IPS-NIHi11 (cell line): Measurements from ENCODE around the gene PCSK7.
A peak's percentile ranks its signal among the peaks of the same experiment; 100 is the strongest.
"Not testable (repeated sequence)": the region's sequence is repeated elsewhere in the genome, so short reads cannot be mapped to it uniquely, and the experiment has no call there.

Experiments
- DNase-seq: peaks from one replicate; pipeline ENCODE4 v3.0.0; 2012; ENCODE audit warnings: mixed read lengths, low spot score

PCSK7 gene

GRCh38 chr11:117231842-117232091 is at the start of gene PCSK7:
Gene PCSK7, minus strand, starts transcription at chr11:117232073. Its CDS starts 2,229 bp downstream, at chr11:117229844.
- DNase-seq = no peak

- no peak for DNase-seq
These were observed 49.3 kb upstream of the PCSK7 start for GRCh38 chr11:117281159-117281558.

GRCh38 chr11:117279711-117280376 is 48.0 kb upstream of the PCSK7 start:
- DNase-seq = no peak

- DNase-seq = no peak
These were observed 46.5 kb upstream of the PCSK7 start for GRCh38 chr11:117278347-117278746.

GRCh38 chr11:117273550-117274289 is 41.8 kb upstream of the PCSK7 start:
- no peak for DNase-seq

- not testable (repeated sequence) for DNase-seq
These were observed 40.3 kb upstream of the PCSK7 start for GRCh38 chr11:117272175-117272574.

GRCh38 chr11:117271208-117271607 is 39.3 kb upstream of the PCSK7 start:
- DNase-seq = no peak

- no peak for DNase-seq
These were observed 38.0 kb upstream of the PCSK7 start for GRCh38 chr11:117269856-117270255.

GRCh38 chr11:117265745-117266144 is 33.9 kb upstream of the PCSK7 start:
- no peak for DNase-seq

- not testable (repeated sequence) for DNase-seq
These were observed 32.9 kb upstream of the PCSK7 start for GRCh38 chr11:117264624-117265323.

GRCh38 chr11:117259417-117259816 is 27.5 kb upstream of the PCSK7 start:
- no peak for DNase-seq

- no peak for DNase-seq
These were observed 26.7 kb upstream of the PCSK7 start for GRCh38 chr11:117258576-117258975.

- DNase-seq = no peak
These were observed 24.7 kb upstream of the PCSK7 start for GRCh38 chr11:117256573-117256972.

- no peak for DNase-seq
These were observed 24.1 kb upstream of the PCSK7 start for GRCh38 chr11:117255966-117256365.

- no peak for DNase-seq
These were observed 19.6 kb upstream of the PCSK7 start for GRCh38 chr11:117251506-117251905.

- DNase-seq = no peak
These were observed 17.7 kb upstream of the PCSK7 start for GRCh38 chr11:117249571-117249970.

GRCh38 chr11:117248341-117248740 is 16.5 kb upstream of the PCSK7 start:
- no peak for DNase-seq

- DNase-seq = no peak
These were observed 7.4 kb upstream of the PCSK7 start for GRCh38 chr11:117239295-117239694.

- no peak for DNase-seq
These were observed 6.3 kb upstream of the PCSK7 start for GRCh38 chr11:117238221-117238620.

GRCh38 chr11:117232911-117233409 is 1.1 kb upstream of the PCSK7 start:
- DNase-seq = peak; percentile 81

GRCh38 chr11:117232092-117232878 is 412 bp upstream of the PCSK7 start, which contains the start of gene RNF214:
Gene RNF214, plus strand, starts transcription at chr11:117232671. Its CDS starts 1,602 bp downstream, at chr11:117234273.
- peak; percentile 99 for DNase-seq
